ENCODE data around the gene ABCG1. TPM values are rescaled to one million over a fixed set of nuclear protein-coding genes. Genes with fewer than 3 reads are reported as not detected.

The ABCG1 gene
- total RNA-seq, 4 donors from 2014 or later = 2.6 to 10.9 (median 3.7) TPM

GRCh38 chr21:42242611-42243010 lies 23.7 kb downstream of the ABCG1 start:
- DNase-seq = no peak
- Histone ChIP-seq H3K27me3 (peaks cover 0 to 60% (median 0%) of the 10 kb centered on the region in 4 donors), H3K9me3 (no peaks in the 10 kb centered on the region), H3K4me3 (no peak overlapping the region), H3K27ac (no peak overlapping the region), H3K4me1 (peaks cover 0 to 21% (median 6%) of the 10 kb centered on the region in 3 donors), H3K36me3 (no peaks in the 10 kb centered on the region)
- intact Hi-C loops (cut with DNase I) = loop anchor here (10.0 kb wide), 1 partner anchor 58 kb away; no protein-coding TSS in a partner anchor
- TF ChIP-seq POLR2A (IDR thresholded peaks at IDR 0.05) = no peak
- TF ChIP-seq CTCF (IDR thresholded peaks at IDR 0.05) = no peak
- 81 to 93% methylated on average over 4 to 8 of the region's 9 CpGs for WGBS, 2 donors

- intact Hi-C loops (cut with DNase I) = loop anchor here (10.0 kb wide), 1 partner anchor 58 kb away; no protein-coding TSS in a partner anchor
- Histone ChIP-seq H3K4me3 (no peak overlapping the region), H3K36me3 (no peaks in the 10 kb centered on the region), H3K4me1 (peaks cover 0 to 17% (median 6%) of the 10 kb centered on the region in 3 donors), H3K27ac (no peak overlapping the region), H3K27me3 (peaks cover 0 to 60% (median 0%) of the 10 kb centered on the region in 4 donors), H3K9me3 (no peaks in the 10 kb centered on the region)
- no peak for TF ChIP-seq POLR2A (IDR thresholded peaks at IDR 0.05)
- TF ChIP-seq CTCF (IDR thresholded peaks at IDR 0.05) = no peak
- no peak for DNase-seq
- WGBS, 2 donors = 80 to 86% methylated on average over 6 of the region's 6 CpGs
These were observed 24.1 kb downstream of the ABCG1 start for GRCh38 chr21:42243026-42243425.

- no peak for DNase-seq
- 46 to 52% methylated on average over 9 to 10 of the region's 10 CpGs for WGBS, 2 donors
- Histone ChIP-seq H3K4me1 (peaks cover 0 to 10% (median 6%) of the 10 kb centered on the region in 3 donors), H3K4me3 (no peak overlapping the region), H3K9me3 (no peaks in the 10 kb centered on the region), H3K27me3 (peaks cover 0 to 48% (median 0%) of the 10 kb centered on the region in 4 donors), H3K27ac (no peak overlapping the region), H3K36me3 (no peaks in the 10 kb centered on the region)
- no peak for TF ChIP-seq CTCF (IDR thresholded peaks at IDR 0.05)
- TF ChIP-seq POLR2A (IDR thresholded peaks at IDR 0.05) = no peak
- intact Hi-C loops (cut with DNase I) = loop anchor here (10.0 kb wide), 1 partner anchor 61 kb away; no protein-coding TSS in a partner anchor
These were observed 26.6 kb downstream of the ABCG1 start for GRCh38 chr21:42245331-42246193.

GRCh38 chr21:42247716-42248115 lies 28.8 kb downstream of the ABCG1 start:
- no peaks in the 10 kb centered on the region for H3K36me3 ChIP-seq
- H3K27ac ChIP-seq = no peak overlapping the region
- WGBS, 2 donors = 79 to 82% methylated on average over 11 of the region's 11 CpGs
- peaks cover 0 to 51% (median 0%) of the 10 kb centered on the region in 4 donors for H3K27me3 ChIP-seq
- no peaks in the 10 kb centered on the region for H3K9me3 ChIP-seq
- no peak for TF ChIP-seq CTCF (IDR thresholded peaks at IDR 0.05)
- TF ChIP-seq POLR2A (IDR thresholded peaks at IDR 0.05) = no peak
- H3K4me3 ChIP-seq = no peak overlapping the region
- peaks cover 0 to 10% (median 6%) of the 10 kb centered on the region in 3 donors for H3K4me1 ChIP-seq
- DNase-seq = no peak
- intact Hi-C loops (cut with DNase I) = loop anchor here (10.0 kb wide), 1 partner anchor 63 kb away; no protein-coding TSS in a partner anchor

GRCh38 chr21:42248241-42248640 lies 29.3 kb downstream of the ABCG1 start:
- H3K4me3 ChIP-seq = no peak overlapping the region
- H3K36me3 ChIP-seq = no peaks in the 10 kb centered on the region
- H3K9me3 ChIP-seq = no peaks in the 10 kb centered on the region
- DNase-seq = no peak
- no peak overlapping the region for H3K27ac ChIP-seq
- peaks cover 0 to 10% (median 6%) of the 10 kb centered on the region in 3 donors for H3K4me1 ChIP-seq
- peaks cover 0 to 54% (median 0%) of the 10 kb centered on the region in 4 donors for H3K27me3 ChIP-seq
- TF ChIP-seq CTCF (IDR thresholded peaks at IDR 0.05) = no peak
- no peak for TF ChIP-seq POLR2A (IDR thresholded peaks at IDR 0.05)
- WGBS, 2 donors = 80 to 82% methylated on average over 6 to 7 of the region's 8 CpGs
- intact Hi-C loops (cut with DNase I) = loop anchor here (10.0 kb wide), 1 partner anchor 63 kb away; no protein-coding TSS in a partner anchor
